ENCODE data around the gene RABEPK.

GRCh38 chr9:125161284-125161918 lies 38.9 kb upstream of the RABEPK start:
- TF ChIP-seq, protein P1, sequence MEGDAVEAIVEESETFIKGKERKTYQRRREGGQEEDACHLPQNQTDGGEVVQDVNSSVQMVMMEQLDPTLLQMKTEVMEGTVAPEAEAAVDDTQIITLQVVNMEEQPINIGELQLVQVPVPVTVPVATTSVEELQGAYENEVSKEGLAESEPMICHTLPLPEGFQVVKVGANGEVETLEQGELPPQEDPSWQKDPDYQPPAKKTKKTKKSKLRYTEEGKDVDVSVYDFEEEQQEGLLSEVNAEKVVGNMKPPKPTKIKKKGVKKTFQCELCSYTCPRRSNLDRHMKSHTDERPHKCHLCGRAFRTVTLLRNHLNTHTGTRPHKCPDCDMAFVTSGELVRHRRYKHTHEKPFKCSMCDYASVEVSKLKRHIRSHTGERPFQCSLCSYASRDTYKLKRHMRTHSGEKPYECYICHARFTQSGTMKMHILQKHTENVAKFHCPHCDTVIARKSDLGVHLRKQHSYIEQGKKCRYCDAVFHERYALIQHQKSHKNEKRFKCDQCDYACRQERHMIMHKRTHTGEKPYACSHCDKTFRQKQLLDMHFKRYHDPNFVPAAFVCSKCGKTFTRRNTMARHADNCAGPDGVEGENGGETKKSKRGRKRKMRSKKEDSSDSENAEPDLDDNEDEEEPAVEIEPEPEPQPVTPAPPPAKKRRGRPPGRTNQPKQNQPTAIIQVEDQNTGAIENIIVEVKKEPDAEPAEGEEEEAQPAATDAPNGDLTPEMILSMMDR (conservative IDR thresholded peaks at IDR 0.05; ENCODE audit: low read depth, low read length), result no peak
- TF ChIP-seq EZH2 (IDR thresholded peaks at IDR 0.05; ENCODE audit: borderline replicate concordance, low read depth, low read length, poor library complexity, severe bottlenecking), result no peak

Data from A673 (cell line).